GM19025 (cell line): ENCODE measurements around the gene MBD4.
A peak's percentile ranks its signal among the peaks of the same experiment; 100 is the strongest.

Source experiments
- ATAC-seq: cut with Tn5 transposase; IDR thresholded peaks from one replicate; pipeline ENCODE4 v1.9.1; 2021; ENCODE audit warnings: mild to moderate bottlenecking, low read depth, moderate library complexity; ENCODE audit not compliant: unreplicated experiment

The MBD4 gene

GRCh38 chr3:129432671-129433070 is 7.1 kb downstream of the MBD4 start:
- ATAC-seq: no peak

GRCh38 chr3:129432036-129432435 is 7.7 kb downstream of the MBD4 start:
- no peak for ATAC-seq

GRCh38 chr3:129429602-129430001 is 10.1 kb downstream of the MBD4 start:
- no peak for ATAC-seq

- ATAC-seq: no peak
Measured at GRCh38 chr3:129429080-129429451, 10.7 kb downstream of the MBD4 start.

- peak; percentile 99 for ATAC-seq
Measured at GRCh38 chr3:129428376-129429079, 11.2 kb downstream of the MBD4 start, which contains the start of gene EFCAB12. TSS of gene EFCAB12 (minus strand) at chr3:129428636. CDS start at chr3:129428488, 148 bp downstream.

- no peak for ATAC-seq
Measured at GRCh38 chr3:129428007-129428375, 11.8 kb downstream of the MBD4 start.

GRCh38 chr3:129425619-129426018 is 14.1 kb downstream of the MBD4 start:
- no peak for ATAC-seq

GRCh38 chr3:129425213-129425612 is 14.5 kb downstream of the MBD4 start:
- no peak for ATAC-seq

GRCh38 chr3:129424185-129424841 is 15.4 kb downstream of the MBD4 start:
- no peak for ATAC-seq

- ATAC-seq: no peak
Measured at GRCh38 chr3:129422897-129423296, 16.9 kb downstream of the MBD4 start.

- no peak for ATAC-seq
Measured at GRCh38 chr3:129421988-129422745, 17.6 kb downstream of the MBD4 start.

- ATAC-seq: no peak
Measured at GRCh38 chr3:129421236-129421883, 18.4 kb downstream of the MBD4 start.

- ATAC-seq: no peak
Measured at GRCh38 chr3:129419476-129419875, 20.3 kb downstream of the MBD4 start.

GRCh38 chr3:129418041-129418973 is 21.4 kb downstream of the MBD4 start:
- ATAC-seq: no peak

- ATAC-seq: no peak
Measured at GRCh38 chr3:129417326-129417725, 22.4 kb downstream of the MBD4 start.

- no peak for ATAC-seq
Measured at GRCh38 chr3:129416415-129416814, 23.3 kb downstream of the MBD4 start.

- ATAC-seq: no peak
Measured at GRCh38 chr3:129415830-129416229, 23.9 kb downstream of the MBD4 start.

GRCh38 chr3:129415378-129415777 is 24.4 kb downstream of the MBD4 start:
- ATAC-seq: no peak

- peak; percentile 82 for ATAC-seq
Measured at GRCh38 chr3:129413687-129414506, 25.9 kb downstream of the MBD4 start.
